ENCODE measurements around the gene RCOR1. TPM values are rescaled to one million over a fixed set of nuclear protein-coding genes. Genes with fewer than 3 reads are reported as not detected.

Gene RCOR1
- total and polyA plus RNA-seq, 2 of the 4 experiments (the other 2 are of a cell fraction), result 9.0 to 11.2 TPM

- H2BK15ac ChIP-seq (ENCODE audit: low read depth, low read length), result no peak overlapping the region
- H3K4me1 ChIP-seq (ENCODE audit: control insufficient read depth, insufficient read depth, low read length), result peaks cover 3% of the 10 kb centered on the region; the same call in 1 of the 2 replicates
- H3K4ac ChIP-seq (ENCODE audit: low read depth, low read length), result no peak overlapping the region
- H2BK20ac ChIP-seq (ENCODE audit: low read depth, low read length), result no peak overlapping the region
- H3K9me3 ChIP-seq (ENCODE audit: control insufficient read depth, insufficient read depth, low read length), result no peaks in the 10 kb centered on the region
- H3K56ac ChIP-seq (ENCODE audit: extremely low read depth, insufficient read depth, low read length), result no peak overlapping the region
- no peak overlapping the region for H3K18ac ChIP-seq (ENCODE audit: low read depth, low read length)
- H3K27me3 ChIP-seq (ENCODE audit: control insufficient read depth, insufficient read depth, low read length), result no peaks in the 10 kb centered on the region
- intact Hi-C loops (cut with micrococcal nuclease), result no loop called here
- dilution Hi-C loops (cut with HindIII; ENCODE audit: low sequenced_read_pairs, unreplicated experiment), result no loop called here
- no peak overlapping the region for H4K91ac ChIP-seq (ENCODE audit: insufficient read depth, low read depth, low read length)
- H3K9me1 ChIP-seq (ENCODE audit: insufficient read depth, low read length), result peaks cover 14% of the 10 kb centered on the region
- no peak for TF ChIP-seq POLR2A (IDR thresholded peaks at IDR 0.05; ENCODE audit: low read depth, low read length)
- H3K23ac ChIP-seq (ENCODE audit: low read depth, low read length), result no peak overlapping the region
- no peak overlapping the region for H3K27ac ChIP-seq (ENCODE audit: insufficient read depth, low read length)
- no peaks in the 10 kb centered on the region for H3K36me3 ChIP-seq (ENCODE audit: control insufficient read depth, insufficient read depth, low read length)
- H2AFZ ChIP-seq (replicated peaks; ENCODE audit: low read length, poor library complexity), result no peak overlapping the region
- no peak overlapping the region for H2BK5ac ChIP-seq (ENCODE audit: low read depth, low read length, poor library complexity, severe bottlenecking)
- peak; percentile 57 for DNase-seq
- no peak overlapping the region for H2AK5ac ChIP-seq (ENCODE audit: low read depth, low read length)
- H4K8ac ChIP-seq (ENCODE audit: low read depth in 2 of 2, low read length in 2 of 2), result no peak overlapping the region
- peaks cover 61% of the 10 kb centered on the region for H4K20me1 ChIP-seq (ENCODE audit: insufficient read depth, low read length)
- ChIA-PET CTCF (interaction anchor here (0.6 to 0.7 kb wide), 2 partner anchors 176 to 564 kb away, joined by 3 read pairs; no protein-coding TSS in a partner anchor), POLR2A (ENCODE audit: unreplicated experiment) (interaction anchor here (0.6 kb wide), 2 partner anchors 27 to 76 kb away, joined by 5 to 8 read pairs; no protein-coding TSS in a partner anchor)
- no peak overlapping the region for H4K5ac ChIP-seq (ENCODE audit: low read depth, low read length)
- H3K14ac ChIP-seq (replicated peaks; ENCODE audit: low read depth, low read length), result no peak overlapping the region
- no TSS peak for BruUV-seq (replicated peaks)
- peak; percentile 31; the same call in 1 of the 2 replicates for ATAC-seq (ENCODE audit: low read depth)
- no peak overlapping the region for H3K9ac ChIP-seq (ENCODE audit: low read depth, low read length)
- no peak overlapping the region for H3K4me3 ChIP-seq (ENCODE audit: insufficient read depth, low read depth, low read length)
- in situ Hi-C loops (cut with MboI; ENCODE audit: low sequenced_read_pairs), result no loop called here
- peaks cover 27 to 70% of the 10 kb centered on the region in 2 experiments for H3K79me1 ChIP-seq (ENCODE audit: low read depth in 1 of 2, low read length in 2 of 2)
- H2AK9ac ChIP-seq (replicated peaks; ENCODE audit: low read depth, low read length, poor library complexity), result no peak overlapping the region
- no peak overlapping the region for H3K4me2 ChIP-seq (ENCODE audit: low read depth, low read length)
- H2BK120ac ChIP-seq (ENCODE audit: low read depth, low read length), result no peak overlapping the region
These were observed 62.7 kb downstream of the RCOR1 start for GRCh38 chr14:102655137-102655536.
